Stimulated activated CD8-positive, alpha-beta memory T cell treated with anti-CD3 and anti-CD28 coated beads, Interleukin-12 subunit alpha, Interleukin-12 subunit beta, amount 100 ng/mL, for 1 hour (primary cell): ENCODE results near the gene TDG.

Experiments
- DNase-seq: peaks from one replicate; pipeline ENCODE4 v3.0.0-alpha.2; 2020; ENCODE audit warnings: low read depth

The TDG gene

DNA sequence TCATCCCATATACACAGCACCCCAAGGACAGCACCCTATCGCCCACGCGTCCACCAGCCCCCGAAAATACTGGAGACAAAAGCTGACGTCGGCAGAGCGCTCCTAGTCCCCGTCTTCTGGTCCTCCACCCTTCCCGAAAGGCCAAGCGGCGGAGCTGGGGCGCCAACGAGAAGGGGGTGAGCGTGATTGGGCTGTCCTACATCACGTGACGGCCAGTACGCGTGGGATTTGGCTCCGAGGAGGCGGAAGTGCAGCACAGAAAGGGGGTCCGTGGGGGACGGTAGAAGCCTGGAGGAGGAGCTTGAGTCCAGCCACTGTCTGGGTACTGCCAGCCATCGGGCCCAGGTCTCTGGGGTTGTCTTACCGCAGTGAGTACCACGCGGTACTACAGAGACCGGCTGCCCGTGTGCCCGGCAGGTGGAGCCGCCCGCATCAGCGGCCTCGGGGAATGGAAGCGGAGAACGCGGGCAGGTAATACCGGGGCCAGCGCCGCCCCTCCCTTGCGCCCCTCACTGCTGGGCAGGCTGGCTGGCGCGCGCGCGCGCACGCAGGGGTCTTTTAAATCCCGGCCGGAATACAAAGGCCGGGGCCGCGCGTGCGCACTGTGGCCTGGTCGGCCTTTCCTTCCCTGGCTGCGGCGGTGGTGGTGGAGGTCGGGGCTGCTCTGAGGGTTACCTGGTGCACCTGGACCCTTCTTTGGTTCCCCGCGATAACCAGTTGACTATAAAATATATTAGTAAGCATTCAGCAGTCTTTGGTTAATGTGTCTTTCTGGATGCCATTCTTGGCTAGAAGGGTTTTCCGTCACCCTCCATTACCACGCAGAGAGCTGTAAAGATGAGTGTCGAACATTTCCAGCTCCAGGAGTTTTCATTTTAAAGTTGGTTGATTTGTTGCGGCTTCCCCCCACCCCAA, at the start of gene TDG:
Gene TDG (plus strand): TSS at position 283 of the 915 bp plus-strand sequence. CDS start 166 bp downstream, at position 449.
- DNase-seq, result peak; percentile 94

GRCh38 chr12:103917873-103918272, 47.8 kb upstream of the TDG start:
- DNase-seq, result no peak

GRCh38 chr12:103924761-103925641, 40.7 kb upstream of the TDG start:
- DNase-seq, result no peak

DNA sequence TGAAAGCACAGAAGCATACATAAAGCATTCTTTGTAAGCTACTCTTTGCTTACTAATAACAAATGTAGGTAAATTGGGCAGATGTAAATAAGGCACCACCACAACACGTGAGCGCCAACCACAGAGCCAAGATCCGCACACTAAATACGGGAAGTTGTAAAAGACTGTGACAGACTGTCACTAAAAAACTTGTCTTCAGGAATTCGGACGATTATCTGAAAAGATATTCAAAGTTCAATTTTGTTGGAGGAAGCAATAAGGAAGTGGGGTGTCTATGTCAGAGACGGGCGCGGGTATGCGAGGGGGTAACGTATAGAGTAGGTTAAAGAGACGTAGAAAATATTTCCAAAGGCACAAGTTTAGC, 37.0 kb upstream of the TDG start:
- peak; percentile 20 for DNase-seq

- peak; percentile 73 for DNase-seq
Observed at GRCh38 chr12:103929046-103929783, 36.5 kb upstream of the TDG start.

DNA sequence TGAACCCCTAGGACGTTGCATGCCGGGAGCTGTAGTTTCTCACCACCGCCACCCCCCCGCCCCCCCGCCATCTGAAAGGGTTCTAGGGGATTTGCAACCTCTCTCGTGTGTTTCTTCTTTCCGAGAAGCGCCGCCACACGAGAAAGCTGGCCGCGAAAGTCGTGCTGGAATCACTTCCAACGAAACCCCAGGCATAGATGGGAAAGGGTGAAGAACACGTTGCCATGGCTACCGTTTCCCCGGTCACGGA, 36.0 kb upstream of the TDG start:
- no peak for DNase-seq

GRCh38 chr12:103930034-103930786, 35.5 kb upstream of the TDG start, which contains the start of gene HSP90B1:
HSP90B1 (plus strand) TSS chr12:103930410; CDS start chr12:103930516, 106 bp downstream.
- peak; percentile 99 for DNase-seq

- DNase-seq, result no peak
Observed at GRCh38 chr12:103930787-103931735, 34.6 kb upstream of the TDG start.

DNA sequence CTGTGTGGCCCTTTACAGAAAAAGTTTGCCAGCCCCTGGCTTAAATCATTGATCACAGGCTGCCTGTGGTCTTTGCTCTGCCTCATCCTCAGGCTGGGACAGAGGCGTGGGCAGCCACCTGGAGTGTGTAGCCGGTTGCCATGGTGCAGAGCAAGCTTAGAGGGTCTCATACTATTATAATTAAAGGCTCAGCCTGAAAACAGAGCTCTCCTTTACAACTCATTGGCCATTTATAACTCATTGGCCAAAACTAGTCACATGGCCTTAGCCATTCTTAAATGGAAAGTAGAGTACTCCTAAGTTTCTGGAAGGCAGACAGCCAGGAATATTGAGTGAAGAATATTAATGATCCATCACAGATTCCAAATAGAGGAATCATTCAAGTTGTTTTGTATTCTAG, 32.4 kb upstream of the TDG start:
- no peak for DNase-seq

DNA sequence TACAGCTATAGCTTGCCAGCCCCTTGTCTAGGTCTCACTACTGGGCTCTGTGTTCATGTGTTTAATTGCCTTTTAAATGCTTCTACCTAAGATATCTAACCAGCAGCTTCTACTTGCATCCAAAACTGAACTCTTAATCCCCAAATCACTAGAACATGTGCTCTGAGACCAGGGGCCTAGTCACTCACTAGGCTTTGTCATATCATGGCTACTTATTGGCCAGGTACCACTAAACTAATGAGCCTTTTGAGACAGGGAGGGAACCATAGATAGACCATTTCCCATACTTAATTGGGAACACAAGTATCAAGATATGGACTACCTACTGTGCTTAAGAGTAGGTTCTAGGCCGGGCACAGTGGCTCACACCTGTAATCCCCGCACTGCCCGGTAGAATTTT, 29.0 kb upstream of the TDG start:
- no peak for DNase-seq

GRCh38 chr12:103944964-103945363, 20.7 kb upstream of the TDG start:
- no peak for DNase-seq

DNA sequence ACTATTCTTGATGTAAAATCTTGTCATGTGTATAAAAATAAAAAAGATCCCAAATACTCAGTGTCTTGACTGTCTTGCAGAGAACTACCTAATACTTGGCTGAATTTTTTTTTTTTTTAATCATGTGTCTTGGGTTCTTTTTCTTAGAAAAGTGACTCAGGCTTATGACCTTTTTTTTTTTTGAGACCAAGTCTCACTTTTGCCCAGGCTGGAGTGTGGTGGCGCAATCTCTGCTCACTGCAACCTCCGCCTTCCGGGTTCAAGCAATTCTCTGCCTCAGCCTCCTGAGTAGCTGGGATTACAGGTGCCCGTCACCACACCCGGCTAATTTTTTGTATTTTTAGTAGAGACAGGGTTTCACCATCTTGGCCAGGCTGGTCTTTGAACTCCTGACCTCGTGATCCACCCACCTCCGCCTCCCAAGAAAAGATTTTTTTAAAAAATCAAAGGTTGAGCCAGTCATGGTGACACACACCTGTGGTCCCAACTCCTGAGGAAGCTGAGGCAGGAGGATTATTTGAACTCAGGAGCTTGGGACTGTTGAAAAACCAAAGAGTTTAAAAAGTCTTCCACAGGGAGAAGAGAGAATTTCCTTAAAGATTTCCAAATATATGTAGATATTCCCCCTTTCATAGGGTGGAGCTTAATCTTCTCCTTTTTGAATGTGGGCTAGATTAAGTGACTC, 17.7 kb upstream of the TDG start:
- DNase-seq, result no peak

GRCh38 chr12:103948746-103949406, 16.8 kb upstream of the TDG start:
- DNase-seq, result no peak

DNA sequence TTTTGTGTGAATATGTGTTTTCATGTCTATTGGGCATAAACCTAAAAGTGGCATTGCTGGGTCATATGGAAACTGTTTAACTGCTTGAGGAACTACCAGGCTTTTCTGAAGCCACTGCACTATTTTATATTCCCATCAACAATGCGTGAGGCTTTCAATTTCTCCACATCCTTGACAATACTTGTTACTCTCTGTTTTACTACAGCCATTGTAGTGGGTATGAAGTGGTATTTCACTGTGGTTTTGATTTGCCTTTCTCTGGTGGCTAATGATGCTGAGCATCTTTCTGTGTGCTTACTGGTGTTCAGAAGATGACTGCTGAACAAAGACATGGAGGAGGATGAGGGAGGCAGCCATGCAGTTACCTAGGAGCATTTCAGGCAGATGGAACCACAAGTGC, 13.2 kb upstream of the TDG start:
- no peak for DNase-seq

GRCh38 chr12:103955811-103956508, 9.7 kb upstream of the TDG start:
- no peak for DNase-seq

- no peak for DNase-seq
Observed at GRCh38 chr12:103956509-103957027, 9.1 kb upstream of the TDG start.

GRCh38 chr12:103957865-103958388, 7.7 kb upstream of the TDG start:
- no peak for DNase-seq

DNA sequence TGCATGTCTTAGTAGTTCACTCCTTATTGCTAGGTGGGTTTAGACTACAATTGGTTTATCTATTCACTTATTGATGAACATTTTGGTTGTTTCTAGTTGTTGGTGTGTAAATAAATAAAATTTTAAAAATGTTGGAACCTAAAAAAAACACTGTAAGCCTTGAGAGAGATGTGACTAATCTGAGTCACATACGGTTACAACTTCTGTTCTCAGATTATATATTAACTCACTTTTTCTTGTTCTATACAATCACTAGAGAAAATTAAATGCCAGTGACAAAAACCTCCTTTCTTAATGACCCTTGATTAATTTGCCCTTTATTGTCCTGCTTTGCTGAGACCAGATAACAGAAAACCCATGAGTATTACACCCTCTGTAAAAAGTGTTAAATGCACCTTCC, 7.1 kb upstream of the TDG start:
- no peak for DNase-seq
